Measurements from ENCODE around the gene GRID1. TPM values are rescaled to one million over a fixed set of nuclear protein-coding genes. Genes with fewer than 3 reads are reported as not detected.

Gene GRID1
- total RNA-seq, 1 experiment from 2014 or later = not detected

DNA sequence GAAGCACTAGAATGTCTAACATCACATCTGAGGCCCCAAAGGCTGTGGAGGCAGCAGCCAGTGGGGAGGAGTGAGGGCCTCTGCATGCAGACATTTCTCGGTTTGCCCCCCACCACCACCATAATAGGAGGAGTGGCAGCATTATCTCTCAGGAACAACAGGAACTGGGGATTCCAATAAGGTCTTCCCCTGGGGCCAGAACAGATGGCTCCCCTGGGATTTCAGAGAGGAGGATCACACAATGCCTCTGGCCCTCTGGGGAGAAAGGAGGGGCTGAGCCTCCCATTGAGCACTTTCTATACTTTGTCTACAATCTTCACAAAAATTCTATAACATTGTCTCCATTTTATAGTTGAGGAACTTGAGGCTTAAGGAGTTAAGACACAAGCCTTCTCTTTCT, 61.1 kb downstream of the GRID1 start:
- no peaks in the 10 kb centered on the region for H3K79me2 ChIP-seq (ENCODE audit: low read depth)
- no peak overlapping the region for H2AFZ ChIP-seq
- ChIA-PET POLR2A (ENCODE audit: unreplicated experiment) (no interaction called here), CTCF (no interaction called here)
- no peak overlapping the region for H3K27ac ChIP-seq
- H3K36me3 ChIP-seq (ENCODE audit: low read depth) = no peaks in the 10 kb centered on the region
- BruUV-seq (replicated peaks) = no TSS peak
- no peak for DNase-seq
- no peak overlapping the region for H3K4me2 ChIP-seq
- 0 out of 2 replicates have a peak, but pooled peaks cover 4% of the 10 kb centered on the region for H3K27me3 ChIP-seq (ENCODE audit: insufficient read depth, low read depth)
- no peaks in the 10 kb centered on the region for H3K9me3 ChIP-seq (ENCODE audit: insufficient read depth, low read depth)
- H4K20me1 ChIP-seq (ENCODE audit: insufficient read depth) = no peaks in the 10 kb centered on the region
- H3K4me3 ChIP-seq = no peak overlapping the region
- H3F3A ChIP-seq (ENCODE audit: insufficient read depth, low read depth) = no peaks in the 10 kb centered on the region
- TF ChIP-seq EZH2 (IDR thresholded peaks at IDR 0.05; ENCODE audit: low read depth) = no peak
- TF ChIP-seq CTCF (conservative IDR thresholded peaks at IDR 0.05) = no peak
- no peaks in the 10 kb centered on the region for H3K9me2 ChIP-seq (ENCODE audit: insufficient read depth)
- intact Hi-C loops (cut with micrococcal nuclease; ENCODE audit: unreplicated experiment) = no loop called here
- H3K4me1 ChIP-seq (replicated peaks; ENCODE audit: insufficient read depth) = no peaks in the 10 kb centered on the region

- no peaks in the 10 kb centered on the region for H3K36me3 ChIP-seq (ENCODE audit: low read depth)
- no peaks in the 10 kb centered on the region for H4K20me1 ChIP-seq (ENCODE audit: insufficient read depth)
- H2AFZ ChIP-seq = no peak overlapping the region
- H3K4me2 ChIP-seq = no peak overlapping the region
- ChIA-PET CTCF (no interaction called here), POLR2A (ENCODE audit: unreplicated experiment) (interaction anchor here (0.5 kb wide), 1 partner anchor 174 kb away, joined by 3 read pairs; no protein-coding TSS in a partner anchor)
- no peaks in the 10 kb centered on the region for H3K4me1 ChIP-seq (replicated peaks; ENCODE audit: insufficient read depth)
- no peak overlapping the region for H3K27ac ChIP-seq
- no TSS peak for BruUV-seq (replicated peaks)
- H3K4me3 ChIP-seq = no peak overlapping the region
- H3K9me3 ChIP-seq (ENCODE audit: insufficient read depth, low read depth) = no peaks in the 10 kb centered on the region
- TF ChIP-seq EZH2 (IDR thresholded peaks at IDR 0.05; ENCODE audit: low read depth) (no peak), CTCF (conservative IDR thresholded peaks at IDR 0.05) (no peak)
- H3K9me2 ChIP-seq (ENCODE audit: insufficient read depth) = no peaks in the 10 kb centered on the region
- DNase-seq = no peak
- H3K79me2 ChIP-seq (ENCODE audit: low read depth) = no peaks in the 10 kb centered on the region
- 0 out of 2 replicates have a peak, but pooled peaks cover 4% of the 10 kb centered on the region for H3K27me3 ChIP-seq (ENCODE audit: insufficient read depth, low read depth)
- no peaks in the 10 kb centered on the region for H3F3A ChIP-seq (ENCODE audit: insufficient read depth, low read depth)
- intact Hi-C loops (cut with micrococcal nuclease; ENCODE audit: unreplicated experiment) = no loop called here
Measured at GRCh38 chr10:86304436-86304835, 62.2 kb downstream of the GRID1 start.

DNA sequence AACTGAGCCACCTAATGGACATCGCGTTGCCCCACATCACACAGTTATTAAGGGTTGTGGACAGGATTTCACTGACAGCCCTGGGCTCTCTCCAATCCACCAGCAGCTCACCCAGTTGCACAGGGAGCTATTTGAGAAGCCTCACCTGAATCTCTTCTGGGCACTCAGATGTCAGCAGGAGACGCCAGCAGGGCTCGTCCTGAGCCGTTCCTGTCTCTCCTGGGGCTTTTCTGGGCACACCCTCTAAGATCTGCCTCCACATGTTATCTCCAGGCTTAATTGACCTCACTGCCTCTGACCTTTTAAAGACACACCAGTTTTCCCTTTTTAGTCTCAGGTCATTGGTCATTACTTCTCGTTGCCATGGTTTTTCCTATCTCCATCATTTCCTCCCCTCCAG, 63.0 kb downstream of the GRID1 start:
- intact Hi-C loops (cut with micrococcal nuclease; ENCODE audit: unreplicated experiment) = no loop called here
- TF ChIP-seq CTCF (conservative IDR thresholded peaks at IDR 0.05) (no peak), EZH2 (IDR thresholded peaks at IDR 0.05; ENCODE audit: low read depth) (no peak)
- DNase-seq = no peak
- Histone ChIP-seq H3K4me1 (replicated peaks; ENCODE audit: insufficient read depth) (no peaks in the 10 kb centered on the region), H3K79me2 (ENCODE audit: low read depth) (no peaks in the 10 kb centered on the region), H3K36me3 (ENCODE audit: low read depth) (no peaks in the 10 kb centered on the region), H3K4me3 (no peak overlapping the region), H4K20me1 (ENCODE audit: insufficient read depth) (no peaks in the 10 kb centered on the region), H3K27ac (no peak overlapping the region), H3F3A (ENCODE audit: insufficient read depth, low read depth) (no peaks in the 10 kb centered on the region), H2AFZ (no peak overlapping the region), H3K9me2 (ENCODE audit: insufficient read depth) (no peaks in the 10 kb centered on the region), H3K9me3 (ENCODE audit: insufficient read depth, low read depth) (no peaks in the 10 kb centered on the region), H3K27me3 (ENCODE audit: insufficient read depth, low read depth) (0 out of 2 replicates have a peak, but pooled peaks cover 4% of the 10 kb centered on the region), H3K4me2 (no peak overlapping the region)
- ChIA-PET POLR2A (ENCODE audit: unreplicated experiment) (no interaction called here), CTCF (no interaction called here)
- BruUV-seq (replicated peaks) = no TSS peak
